Epithelial cell of umbilical artery (primary cell): ENCODE data around the gene CATSPER4. TPM values are rescaled to one million over a fixed set of nuclear protein-coding genes. Genes with fewer than 3 reads are reported as not detected.

Source experiments
- total RNA-seq: library from RNA; depleted of rRNA; stranded (reverse); fragments of >200 nt; gene quantifications from 2 replicates; pipeline ENCODE4 v1.2.3, GENCODE V29; 2014

The CATSPER4 gene
- not detected in 2 replicates for total RNA-seq

DNA sequence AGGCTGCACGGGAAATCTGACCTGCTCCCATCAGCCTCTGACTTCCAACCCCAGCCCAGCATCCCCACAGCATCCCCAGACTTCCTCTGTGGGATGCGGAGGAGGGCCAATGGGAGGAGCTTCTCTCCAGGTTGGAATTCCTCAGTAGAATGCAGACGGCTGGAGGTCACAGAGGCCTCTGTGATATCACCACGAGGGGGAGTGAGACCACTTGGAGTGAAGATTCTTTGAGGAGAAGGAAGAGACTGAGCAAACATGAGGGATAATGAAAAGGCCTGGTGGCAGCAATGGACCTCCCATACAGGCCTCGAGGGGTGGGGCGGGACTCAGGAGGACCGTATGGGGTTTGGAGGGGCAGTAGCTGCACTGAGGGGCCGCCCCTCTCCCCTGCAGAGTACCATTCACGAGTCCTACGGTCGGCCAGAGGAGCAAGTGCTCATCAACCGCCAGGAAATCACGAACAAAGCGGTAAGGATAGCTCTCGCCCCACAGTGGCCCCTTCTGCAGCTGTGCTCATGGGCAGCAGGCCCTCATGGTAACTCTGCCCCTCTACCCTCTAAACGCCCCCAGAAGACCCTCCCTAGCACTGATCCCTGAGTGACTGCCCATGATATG is at the start of gene CATSPER4:
CATSPER4 (plus strand) TSS at position 230 of the 615 bp plus-strand sequence; CDS start at position 256, 26 bp downstream.

DNA sequence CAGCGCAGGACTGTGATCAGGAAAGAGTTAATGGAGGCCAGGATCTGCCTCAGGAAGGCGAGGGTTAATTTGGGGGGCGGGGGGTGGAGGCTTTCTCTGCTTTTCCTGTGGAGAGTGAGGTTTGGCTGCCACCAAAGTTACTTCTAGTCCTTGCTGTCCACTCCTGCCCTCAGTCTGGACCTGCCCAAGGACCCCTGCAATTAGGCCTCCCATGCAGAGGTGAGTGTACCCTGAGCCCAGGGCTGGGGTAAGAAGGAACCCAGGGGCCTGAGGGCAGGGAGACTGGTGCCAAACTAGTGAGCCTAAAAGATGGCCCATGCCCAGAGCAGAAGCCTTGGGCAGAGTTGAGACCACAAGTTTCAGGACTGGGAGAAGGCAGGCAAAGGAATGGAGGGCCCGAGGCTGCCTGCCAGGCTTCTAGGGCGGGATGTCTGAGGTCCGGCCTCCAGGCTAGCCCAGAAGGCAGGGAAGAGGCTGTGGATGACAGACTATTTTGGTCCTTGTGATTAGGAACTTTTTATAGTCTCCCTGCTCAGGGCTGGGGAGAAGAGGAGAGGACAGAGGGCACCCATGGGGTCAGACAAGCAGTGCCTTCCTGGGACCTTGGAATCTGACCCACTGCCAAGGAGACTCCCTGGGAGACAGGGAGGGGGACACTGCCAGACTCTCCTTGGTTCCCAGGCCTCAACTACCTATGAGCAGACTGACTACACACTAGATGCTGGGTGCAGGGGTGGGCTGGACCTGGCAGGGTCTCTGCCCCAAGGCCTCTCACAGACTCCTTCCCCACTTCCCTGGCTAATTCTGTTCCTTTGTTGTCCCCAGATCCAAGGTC is 31.3 kb upstream of the CATSPER4 start, which contains the start of gene FAM110D:
FAM110D (plus strand) TSS at position 172 of the 835 bp plus-strand sequence. CDS start 2,213 bp downstream, outside the sequence.

DNA sequence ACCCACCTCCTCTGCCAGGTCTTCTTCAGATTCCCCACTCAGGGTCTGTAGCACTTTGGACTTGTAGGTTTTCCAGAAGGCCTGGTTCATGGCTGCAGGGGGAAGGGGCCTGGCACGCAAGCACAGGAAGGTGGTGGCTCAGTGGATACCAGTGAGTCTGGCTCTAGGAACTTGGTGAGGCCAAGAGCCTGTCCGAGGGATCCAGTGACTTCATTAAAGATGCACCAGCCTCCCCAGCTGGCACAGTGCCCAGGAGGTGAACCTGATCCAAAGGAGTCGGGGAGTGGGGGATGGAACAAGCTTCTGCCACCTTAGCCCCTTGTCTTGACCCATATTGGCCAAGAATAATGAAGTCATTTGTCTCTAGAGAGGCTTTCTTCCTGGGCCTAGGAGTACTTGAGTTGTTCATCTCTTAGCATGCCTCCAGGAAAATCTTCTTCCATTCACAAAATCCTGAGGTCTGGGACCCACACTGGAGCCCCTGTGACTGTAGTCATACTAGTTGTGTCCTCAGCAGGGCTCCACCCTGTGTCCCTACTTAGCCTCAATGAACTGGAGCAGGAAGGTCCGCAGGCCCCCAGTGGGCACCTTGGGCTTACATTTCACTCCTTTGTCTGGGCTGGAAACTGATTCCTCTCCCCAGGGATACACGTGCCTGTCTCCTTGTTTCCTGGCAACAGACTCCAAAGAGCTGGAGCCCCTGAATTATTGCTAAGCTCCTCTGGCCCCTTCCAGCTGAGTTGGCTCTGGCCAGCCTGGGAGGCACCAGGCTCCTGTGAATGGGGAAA is 21.8 kb upstream of the CATSPER4 start, which contains the start of gene C1orf232:
C1orf232 (minus strand) TSS at position 554 of the 788 bp plus-strand sequence; CDS start at position 90, 464 bp downstream.

DNA sequence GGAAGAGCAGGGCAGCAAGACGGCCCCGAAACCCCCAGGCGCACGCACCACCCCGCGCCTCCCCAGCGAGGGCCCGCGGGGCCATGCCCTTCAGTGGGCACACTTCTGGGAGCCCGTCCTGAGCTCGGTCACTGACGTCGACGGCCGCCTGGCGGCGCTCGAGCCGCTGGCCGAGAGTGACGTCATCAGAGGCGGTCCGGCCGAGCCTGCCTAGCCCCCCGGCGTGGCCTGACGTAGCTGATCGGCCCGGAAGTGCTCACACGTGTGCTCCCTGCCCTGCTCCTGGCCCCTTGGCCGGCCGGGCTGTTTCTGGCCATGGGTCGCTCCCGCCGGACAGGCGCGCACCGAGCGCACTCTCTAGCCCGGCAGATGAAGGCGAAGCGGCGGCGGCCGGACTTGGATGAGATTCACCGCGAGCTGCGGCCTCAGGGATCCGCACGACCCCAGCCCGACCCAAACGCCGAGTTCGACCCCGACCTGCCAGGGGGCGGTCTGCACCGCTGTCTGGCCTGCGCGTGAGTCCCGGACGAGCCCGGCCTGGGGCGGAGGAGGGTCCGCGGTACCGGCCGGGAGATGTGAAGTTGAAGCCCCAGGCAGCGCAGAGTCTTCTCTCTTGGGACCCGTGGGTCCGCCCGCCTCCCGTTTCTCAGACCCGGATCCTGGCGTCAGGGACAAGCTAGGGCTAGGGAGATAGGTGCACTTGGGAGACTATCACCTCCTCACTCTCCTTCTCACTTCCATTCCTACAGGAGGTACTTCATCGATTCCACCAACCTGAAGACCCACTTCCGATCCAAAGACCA is 20.5 kb upstream of the CATSPER4 start, which contains the start of gene ZNF593:
ZNF593 (plus strand) TSS at position 240 of the 803 bp plus-strand sequence; CDS start at position 316, 76 bp downstream.

DNA sequence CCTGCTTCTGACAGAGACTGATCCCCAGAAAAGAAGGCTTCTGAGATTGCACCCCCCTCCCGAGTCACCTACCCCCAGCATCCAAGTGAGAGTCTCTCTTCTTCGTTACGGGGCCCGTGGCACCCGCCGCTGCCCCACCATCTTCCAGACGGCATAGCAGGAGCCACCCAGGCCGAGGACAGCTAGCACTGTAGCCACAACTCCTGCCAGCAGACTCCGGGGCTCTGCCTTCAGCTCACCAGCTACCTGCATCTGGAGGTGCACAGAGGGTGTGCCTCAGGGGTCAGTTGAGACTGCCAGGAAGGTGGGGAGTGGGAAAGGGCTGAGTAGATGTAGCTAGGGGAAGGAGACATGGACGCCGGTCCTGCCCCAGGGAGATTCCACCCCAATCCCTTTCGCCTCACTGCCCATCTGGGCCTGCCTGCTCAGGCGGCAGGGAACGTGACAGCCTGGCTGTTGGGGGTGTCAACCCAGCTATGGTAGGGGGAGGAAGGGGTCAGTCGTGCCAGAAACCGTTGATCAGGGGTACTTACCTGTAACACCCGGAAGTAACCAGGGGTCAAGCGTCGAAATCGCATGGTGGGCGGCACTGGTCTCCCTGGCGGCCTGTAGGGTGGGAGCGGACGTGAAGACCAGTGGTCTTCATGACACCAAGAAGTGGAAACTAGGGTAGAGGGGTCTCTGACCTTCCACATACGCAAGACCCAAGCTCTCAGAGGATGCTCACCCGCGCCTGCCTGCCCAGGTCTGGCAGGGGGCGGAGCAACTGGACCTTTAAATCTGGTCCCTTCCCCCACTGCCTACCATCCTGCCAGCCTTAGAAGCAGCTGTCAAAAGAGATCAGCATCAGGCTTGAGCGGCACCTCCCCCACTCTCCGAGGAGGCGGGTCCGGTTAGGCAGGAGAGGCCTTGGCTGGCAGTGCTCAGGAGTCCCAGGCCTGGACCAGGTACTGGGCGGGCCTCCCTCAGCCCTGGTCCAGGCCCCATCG is 19.0 kb upstream of the CATSPER4 start, which contains the start of gene ZNF593OS:
ZNF593OS (minus strand) TSS at position 749 of the 989 bp plus-strand sequence; CDS start at position 578, 171 bp downstream.

DNA sequence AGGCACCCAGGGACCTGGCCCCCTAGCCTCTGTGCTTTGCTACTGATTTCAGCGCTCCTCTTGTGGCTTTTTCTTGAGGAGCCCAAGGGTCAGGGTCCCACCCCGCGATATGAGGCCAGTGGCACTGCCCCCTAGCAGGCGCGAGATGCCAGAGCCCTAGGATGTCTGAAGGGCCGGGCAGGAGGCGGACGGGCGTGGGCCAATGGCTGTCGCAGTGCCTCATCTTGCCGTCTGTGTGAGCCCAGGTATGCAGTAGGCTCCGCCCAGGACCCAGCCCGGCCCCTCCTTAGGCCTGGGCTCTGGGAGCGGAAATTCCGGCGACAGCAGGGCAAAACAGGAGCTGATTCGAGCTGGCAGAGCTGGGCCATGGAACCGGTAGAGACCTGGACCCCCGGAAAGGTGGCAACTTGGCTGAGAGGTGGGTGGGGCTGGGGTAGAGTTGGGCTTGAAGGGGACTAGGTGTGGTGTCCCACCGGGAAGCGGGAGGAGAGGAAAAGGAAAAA is 13.2 kb upstream of the CATSPER4 start, which contains the start of gene CNKSR1:
CNKSR1 (plus strand) TSS at position 310 of the 503 bp plus-strand sequence; CDS start at position 367, 57 bp downstream.

DNA sequence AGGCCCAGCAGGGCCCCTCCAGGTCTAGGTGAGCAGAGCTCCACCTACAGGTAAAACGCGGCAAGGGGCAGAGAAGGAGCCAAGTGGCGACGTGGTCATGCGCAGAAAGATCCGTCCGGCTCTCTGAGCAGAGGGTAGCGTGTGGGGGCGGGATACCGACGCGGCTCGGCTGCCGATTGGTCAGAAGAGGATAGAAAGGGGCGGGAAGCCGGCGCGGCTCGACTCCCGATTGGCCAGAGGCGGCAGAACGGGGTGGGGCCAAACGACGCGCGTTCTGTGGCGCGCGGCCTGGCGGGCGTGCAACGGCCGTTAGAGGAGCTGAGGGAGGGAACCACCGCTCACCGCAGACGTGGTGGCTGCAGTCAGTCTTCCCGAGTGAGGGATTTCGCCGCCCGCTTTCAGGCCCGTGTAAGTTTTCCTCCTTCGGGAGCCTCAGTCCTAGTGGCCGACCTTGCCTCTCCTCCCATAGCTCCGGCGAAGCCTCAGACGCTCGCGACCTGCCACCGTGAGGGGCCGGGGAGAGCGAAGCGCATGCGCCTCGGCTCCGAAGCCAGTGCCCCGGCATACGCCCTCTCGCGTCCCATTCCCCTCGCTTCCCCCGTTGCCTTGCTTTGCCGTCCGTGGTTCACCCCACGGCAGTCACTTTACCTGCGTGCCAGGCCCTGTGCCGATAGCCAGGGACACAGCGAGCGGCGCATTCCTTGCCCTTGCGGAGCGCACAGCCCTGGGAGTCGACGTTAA is 43.7 kb downstream of the CATSPER4 start, which contains the start of gene CEP85:
CEP85 (plus strand) TSS at position 298 of the 741 bp plus-strand sequence. CDS start 5,584 bp downstream, outside the sequence.

Other genes with a start within 250 kb of the CATSPER4 start
- 5.8 and 7.0 TPM in 2 replicates for gene PAFAH2, start 192.5 kb upstream of the CATSPER4 start, total RNA-seq
- gene EXTL1, start 168.8 kb upstream of the CATSPER4 start, total RNA-seq = under 0.01 TPM in 1 of 2 replicates, not detected in the other
- not detected in 2 replicates for gene SLC30A2, start 144.5 kb upstream of the CATSPER4 start, total RNA-seq
- not detected in 2 replicates for gene TRIM63, start 123.0 kb upstream of the CATSPER4 start, total RNA-seq
- 4.5 and 7.4 TPM in 2 replicates for gene PDIK1L, start 78.8 kb upstream of the CATSPER4 start, total RNA-seq
- gene FAM110D, start 31.5 kb upstream of the CATSPER4 start, total RNA-seq = 2.1 and 3.9 TPM in 2 replicates
- gene C1orf232, start 21.6 kb upstream of the CATSPER4 start, total RNA-seq = not detected in 2 replicates
- 19.9 and 36.4 TPM in 2 replicates for gene ZNF593, start 20.7 kb upstream of the CATSPER4 start, total RNA-seq
- gene ZNF593OS, start 18.8 kb upstream of the CATSPER4 start, total RNA-seq = not detected in 2 replicates
- 0.30 TPM in 1 of 2 replicates, not detected in the other for gene CNKSR1, start 13.1 kb upstream of the CATSPER4 start, total RNA-seq
- 8.8 and 14.7 TPM in 2 replicates for gene CEP85, start 43.6 kb downstream of the CATSPER4 start, total RNA-seq
- gene SH3BGRL3, start 89.5 kb downstream of the CATSPER4 start, total RNA-seq = 10.1 and 19.0 TPM in 2 replicates
- gene UBXN11, start 116.0 kb downstream of the CATSPER4 start, total RNA-seq = 3.2 and 3.3 TPM in 2 replicates
- gene CD52, start 127.4 kb downstream of the CATSPER4 start, total RNA-seq = not detected in 2 replicates
- gene CRYBG2, start 163.5 kb downstream of the CATSPER4 start, total RNA-seq = under 0.01 TPM in 1 of 2 replicates, not detected in the other
- gene ZNF683, start 182.1 kb downstream of the CATSPER4 start, total RNA-seq = not detected in 2 replicates
- gene LIN28A, start 220.2 kb downstream of the CATSPER4 start, total RNA-seq = not detected in 2 replicates
- 46.4 and 63.1 TPM in 2 replicates for gene DHDDS, start 241.7 kb downstream of the CATSPER4 start, total RNA-seq